RWPE2 (cell line): ENCODE measurements around the gene SCN4B.
A peak's percentile ranks its signal among the peaks of the same experiment; 100 is the strongest.

Source experiments
- ATAC-seq: fragments of 200-7000 bp; cut with Tn5 transposase; 3 replicates; pipeline ENCODE4 v1.9.1; 2021; ENCODE audit warnings: low read depth
- DNase-seq: peaks from one replicate; pipeline ENCODE4 v3.0.0-alpha.2; 2020; ENCODE audit warnings: low spot score
- H3K27ac ChIP-seq: fragments of 450-650 bp; 2 replicates; pipeline ENCODE4 v1.5.1; 2017; ENCODE audit warnings: mild to moderate bottlenecking; ENCODE audit not compliant: poor library complexity, severe bottlenecking
- H3K27me3 ChIP-seq: fragments of 250-450 bp; sonication (Bioruptor Pico); 2 replicates; pipeline ENCODE4 v1.5.1; 2021; ENCODE audit warnings: mild to moderate bottlenecking, moderate library complexity; ENCODE audit not compliant: insufficient read depth, poor library complexity, severe bottlenecking
- H3K36me3 ChIP-seq: fragments of 250-450 bp; sonication (Bioruptor Pico); 2 replicates; pipeline ENCODE4 v1.5.1; 2020; ENCODE audit warnings: low read depth, mild to moderate bottlenecking, moderate library complexity
- H3K4me1 ChIP-seq: fragments of 250-450 bp; sonication (Bioruptor Pico); 2 replicates; pipeline ENCODE4 v1.5.1; 2021; ENCODE audit warnings: mild to moderate bottlenecking, moderate library complexity; ENCODE audit not compliant: insufficient read depth, poor library complexity, severe bottlenecking
- H3K4me3 ChIP-seq: fragments of 250-450 bp; sonication (Bioruptor Pico); 2 replicates; pipeline ENCODE4 v1.5.1; 2021; ENCODE audit warnings: mild to moderate bottlenecking, moderate library complexity; ENCODE audit not compliant: severe bottlenecking
- H3K9me3 ChIP-seq: fragments of 250-450 bp; sonication (Bioruptor Pico); 2 replicates; pipeline ENCODE4 v1.5.1; 2021; ENCODE audit warnings: mild to moderate bottlenecking, moderate library complexity; ENCODE audit not compliant: severe bottlenecking
- CTCF ChIP-seq: fragments of 450-650 bp; IDR thresholded peaks from one replicate; pipeline ENCODE4 v1.5.1; 2017; ENCODE audit warnings: mild to moderate bottlenecking, moderate library complexity; ENCODE audit not compliant: poor library complexity, severe bottlenecking

The SCN4B gene

DNA sequence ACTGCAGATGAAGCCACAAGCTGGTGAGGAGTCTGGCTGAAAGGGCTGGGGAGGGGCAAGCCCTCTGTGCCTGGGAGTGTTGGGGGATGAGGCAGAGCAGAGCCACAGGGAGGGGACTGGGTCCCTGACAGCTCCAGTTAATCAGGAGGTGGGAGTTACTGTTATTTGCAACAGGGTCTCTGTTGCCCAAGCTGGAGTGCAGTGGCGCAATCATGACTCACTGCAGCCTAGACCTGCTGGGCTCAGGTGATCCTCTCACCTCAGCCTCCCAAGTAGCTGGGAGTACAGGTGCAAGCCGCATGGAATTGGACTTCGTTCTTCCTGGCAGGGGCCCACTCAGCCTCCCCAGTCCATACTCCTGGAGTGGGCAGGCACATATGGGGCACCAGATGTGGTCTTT lies 16.1 kb upstream of the SCN4B start:
- DNase-seq (no peak), ATAC-seq (peak; percentile 33; the same call in 1 of the 3 replicates)
- no peak overlapping the region for H3K27ac ChIP-seq
- TF ChIP-seq CTCF, result no peak
- H3K36me3 ChIP-seq, result no peaks in the 10 kb centered on the region
- H3K27me3 ChIP-seq, result no peaks in the 10 kb centered on the region
- no peaks in the 10 kb centered on the region for H3K9me3 ChIP-seq
- no peak overlapping the region for H3K4me3 ChIP-seq
- H3K4me1 ChIP-seq, result peaks cover 8% of the 10 kb centered on the region

GRCh38 chr11:118168316-118168715 lies 15.7 kb upstream of the SCN4B start:
- Histone ChIP-seq H3K4me3 (no peak overlapping the region), H3K27ac (no peak overlapping the region), H3K27me3 (no peaks in the 10 kb centered on the region), H3K9me3 (no peaks in the 10 kb centered on the region), H3K36me3 (no peaks in the 10 kb centered on the region), H3K4me1 (peaks cover 8% of the 10 kb centered on the region)
- ATAC-seq (no peak), DNase-seq (no peak)
- TF ChIP-seq CTCF, result no peak

GRCh38 chr11:118167906-118168305 lies 15.3 kb upstream of the SCN4B start:
- no peaks in the 10 kb centered on the region for H3K36me3 ChIP-seq
- no peaks in the 10 kb centered on the region for H3K27me3 ChIP-seq
- ATAC-seq (no peak), DNase-seq (peak; percentile 28)
- no peaks in the 10 kb centered on the region for H3K9me3 ChIP-seq
- H3K4me3 ChIP-seq, result no peak overlapping the region
- H3K27ac ChIP-seq, result no peak overlapping the region
- TF ChIP-seq CTCF, result no peak
- peaks cover 8% of the 10 kb centered on the region for H3K4me1 ChIP-seq

GRCh38 chr11:118167253-118167652 lies 14.6 kb upstream of the SCN4B start:
- DNase-seq (no peak), ATAC-seq (no peak)
- TF ChIP-seq CTCF, result no peak
- Histone ChIP-seq H3K9me3 (no peaks in the 10 kb centered on the region), H3K27ac (no peak overlapping the region), H3K36me3 (no peaks in the 10 kb centered on the region), H3K4me3 (no peak overlapping the region), H3K27me3 (no peaks in the 10 kb centered on the region), H3K4me1 (peaks cover 8% of the 10 kb centered on the region)

GRCh38 chr11:118166641-118167040 lies 14.0 kb upstream of the SCN4B start:
- H3K4me1 ChIP-seq, result peaks cover 8% of the 10 kb centered on the region
- no peaks in the 10 kb centered on the region for H3K27me3 ChIP-seq
- no peak overlapping the region for H3K4me3 ChIP-seq
- H3K27ac ChIP-seq, result no peak overlapping the region
- no peaks in the 10 kb centered on the region for H3K36me3 ChIP-seq
- no peak for TF ChIP-seq CTCF
- H3K9me3 ChIP-seq, result no peaks in the 10 kb centered on the region
- ATAC-seq (no peak), DNase-seq (no peak)
